GM12875 (cell line): ENCODE results near the gene AP4S1.

ENCODE experiments used
- H3K4me3 ChIP-seq: one replicate; pipeline ENCODE4 v1.5.1; 2011; ENCODE audit warnings: low read depth, low read length, control low read depth
- CTCF ChIP-seq: IDR thresholded peaks from 2 replicates; pipeline ENCODE4 v1.5.1; 2011; ENCODE audit warnings: low read depth, mild to moderate bottlenecking, control low read depth, inconsistent platforms, low read length, moderate library complexity, borderline replicate concordance; ENCODE audit not compliant: insufficient read depth

Gene AP4S1

GRCh38 chr14:31137214-31137889, 111.9 kb downstream of the AP4S1 start:
- no peak for TF ChIP-seq CTCF
- no peak overlapping the region for H3K4me3 ChIP-seq

- no peak overlapping the region for H3K4me3 ChIP-seq
- no peak for TF ChIP-seq CTCF
These were observed 112.9 kb downstream of the AP4S1 start for GRCh38 chr14:31138301-31138700.

- H3K4me3 ChIP-seq = no peak overlapping the region
- TF ChIP-seq CTCF = no peak
These were observed 113.9 kb downstream of the AP4S1 start for GRCh38 chr14:31139301-31139847.

GRCh38 chr14:31142455-31143087, 117.1 kb downstream of the AP4S1 start:
- no peak overlapping the region for H3K4me3 ChIP-seq
- no peak for TF ChIP-seq CTCF
